Measurements from ENCODE around the gene RHAG. TPM values are rescaled to one million over a fixed set of nuclear protein-coding genes. Genes with fewer than 3 reads are reported as not detected.
"Not testable (repeated sequence)": the region's sequence is repeated elsewhere in the genome, so short reads cannot be mapped to it uniquely, and the experiment has no call there.

Gene RHAG
- not detected in 2 replicates for total RNA-seq

DNA sequence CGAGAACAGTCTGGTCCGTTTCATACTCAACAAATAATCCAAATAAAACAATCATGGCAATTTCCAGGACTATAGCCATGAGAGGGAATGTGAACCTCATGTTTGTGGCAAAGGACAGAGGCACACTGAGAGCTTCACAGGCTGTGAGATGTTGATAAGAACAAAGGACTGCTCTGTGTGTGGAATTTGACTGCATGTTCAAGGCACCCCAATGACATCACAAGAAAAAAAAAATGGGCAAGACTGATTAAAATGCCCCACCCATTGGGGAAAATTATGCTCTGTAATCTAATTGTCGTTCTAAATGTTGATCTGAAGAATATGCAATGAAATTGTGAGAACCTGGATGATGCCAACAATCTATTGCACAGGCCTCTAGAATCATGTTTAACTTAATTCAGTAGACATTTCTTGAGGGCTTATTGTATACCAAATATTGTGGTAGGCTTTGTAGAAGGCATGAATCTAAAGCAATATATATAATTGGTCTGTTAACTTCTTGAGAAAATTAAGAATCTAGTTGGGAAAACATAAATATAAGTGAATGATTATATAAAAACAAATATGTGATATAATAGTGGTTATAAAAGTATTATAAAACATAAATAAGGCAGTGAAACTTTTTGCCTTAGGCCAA is at the start of gene RHAG:
RHAG (minus strand) TSS at position 127 of the 637 bp plus-strand sequence; CDS start at position 100, 27 bp downstream.
- no peak for DNase-seq (ENCODE audit: low read depth, low spot score)

DNA sequence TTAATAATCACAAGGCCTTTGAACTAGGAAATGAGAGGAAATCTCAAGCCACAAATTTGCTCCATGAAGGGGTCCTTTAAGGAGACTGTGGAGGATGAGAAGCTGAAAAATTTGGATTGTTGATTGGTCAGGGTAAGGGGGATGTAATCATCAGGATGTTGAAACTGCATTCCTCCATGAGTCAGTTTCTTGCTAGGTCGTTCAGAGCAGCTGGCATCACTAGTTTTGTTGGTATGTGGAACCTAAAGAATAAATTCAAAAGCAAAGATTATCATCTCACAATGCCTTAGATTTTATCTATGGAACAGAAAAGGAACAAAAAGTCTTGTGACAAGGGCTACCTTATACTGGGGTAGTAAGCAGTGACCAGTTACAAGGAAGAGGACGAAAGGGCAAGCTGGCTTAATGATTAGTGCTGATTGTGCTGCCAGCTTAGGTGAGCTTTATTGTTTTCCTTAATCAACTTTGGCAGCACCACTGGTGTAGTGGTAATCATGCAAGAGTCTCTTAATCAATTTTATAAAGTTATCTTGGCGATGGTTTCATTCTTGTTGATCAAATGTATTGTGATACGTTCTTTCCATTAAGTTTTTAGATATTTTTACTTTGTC is 40.1 kb upstream of the RHAG start:
- DNase-seq (ENCODE audit: low read depth, low spot score): no peak

DNA sequence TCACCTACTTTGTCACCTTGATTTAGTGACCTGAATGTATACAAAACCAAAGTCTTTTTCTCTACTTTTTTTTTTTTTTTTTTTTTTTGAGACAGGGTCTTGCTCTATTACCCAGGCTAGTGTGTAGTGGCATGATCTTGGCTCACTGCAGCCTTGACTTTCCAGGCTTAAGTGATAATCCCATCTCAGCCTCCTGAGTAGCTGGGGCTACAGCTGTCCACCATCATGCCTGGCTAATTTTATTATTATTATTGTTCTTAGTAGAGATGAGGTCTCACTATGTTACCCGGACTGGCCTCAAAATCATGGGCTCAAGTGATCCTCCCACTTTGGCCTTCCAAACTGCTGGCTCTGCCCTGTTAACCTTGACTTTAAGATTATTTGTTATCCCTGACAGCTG is 39.2 kb upstream of the RHAG start:
- no peak for DNase-seq (ENCODE audit: low read depth, low spot score)

DNA sequence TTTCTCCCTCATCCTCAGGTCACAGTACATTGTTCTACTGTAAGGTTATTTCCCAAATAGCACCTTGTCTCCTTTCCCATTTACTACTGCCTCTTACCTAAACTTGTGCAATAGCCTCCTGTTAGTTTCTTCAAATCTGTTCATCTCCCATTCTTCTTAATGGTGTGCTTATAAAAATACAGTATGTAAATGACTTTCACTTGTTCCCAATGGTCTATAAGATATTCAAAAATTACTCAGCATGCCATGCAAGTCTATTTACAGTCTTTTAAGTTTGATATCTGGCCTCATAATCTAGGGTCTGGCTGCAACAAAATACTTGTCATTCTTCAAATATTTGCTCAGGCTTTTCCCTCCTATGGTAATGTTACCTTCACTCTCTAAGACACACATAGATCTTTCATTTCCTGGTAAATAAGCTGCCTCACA is 31.5 kb upstream of the RHAG start:
- DNase-seq (ENCODE audit: low read depth, low spot score): no peak

DNA sequence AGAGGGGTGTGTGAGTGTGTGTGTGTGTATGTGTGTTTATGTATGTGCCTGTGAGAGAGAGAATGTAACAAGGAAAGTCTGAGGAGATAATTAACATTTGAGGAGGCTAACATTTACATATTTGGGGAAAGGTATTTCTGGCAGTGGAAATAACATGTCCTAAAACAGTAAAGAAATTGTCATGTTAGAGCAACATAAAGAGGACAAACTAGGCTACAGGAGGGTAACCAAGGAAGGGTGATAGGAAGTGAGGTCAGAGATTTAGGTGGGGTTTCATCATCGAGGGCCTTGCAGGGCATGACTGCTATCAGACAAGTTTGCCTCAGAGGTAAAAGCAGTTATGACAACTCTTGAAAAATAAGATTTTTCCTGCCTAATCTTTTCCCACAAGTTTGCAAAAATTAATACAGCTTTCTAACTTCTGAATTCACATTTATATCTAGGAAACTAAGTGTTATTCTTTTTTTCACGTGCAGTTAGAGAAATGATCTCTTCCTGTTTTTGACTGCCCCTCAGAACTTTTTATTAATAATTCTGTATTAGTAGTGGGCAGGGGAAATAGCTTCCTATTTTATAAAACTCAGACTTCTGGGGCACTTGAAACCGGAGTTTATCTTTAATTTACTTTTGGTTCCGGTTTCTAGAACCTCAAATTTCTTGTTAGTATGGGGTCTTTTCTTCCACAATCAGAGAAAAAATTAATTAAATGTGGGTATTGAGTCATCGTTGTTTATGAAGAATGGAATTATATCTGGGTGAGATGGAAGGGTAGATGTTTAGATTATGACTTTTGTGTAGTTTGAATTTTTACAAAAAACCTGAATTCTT is 30.5 kb upstream of the RHAG start:
- DNase-seq (ENCODE audit: low read depth, low spot score): no peak

DNA sequence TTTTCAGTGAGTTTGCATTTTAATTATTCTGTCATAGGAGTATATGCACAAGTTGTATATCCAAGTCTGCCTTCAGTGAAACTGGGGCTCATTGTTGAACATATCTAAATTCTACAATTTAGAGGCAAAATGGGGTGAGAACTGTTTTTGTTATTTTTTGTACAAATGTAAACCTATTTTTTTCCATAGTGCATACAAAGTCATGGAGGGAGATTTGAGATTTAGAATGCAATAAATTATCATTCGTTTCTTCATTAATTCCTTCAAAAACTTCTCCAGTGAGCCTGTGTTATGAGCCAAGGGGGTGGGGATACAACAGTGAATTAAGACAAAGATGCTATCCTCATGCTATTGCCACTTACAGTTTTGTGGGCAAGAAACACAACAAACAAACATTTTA is 29.8 kb upstream of the RHAG start:
- DNase-seq (ENCODE audit: low read depth, low spot score): no peak

DNA sequence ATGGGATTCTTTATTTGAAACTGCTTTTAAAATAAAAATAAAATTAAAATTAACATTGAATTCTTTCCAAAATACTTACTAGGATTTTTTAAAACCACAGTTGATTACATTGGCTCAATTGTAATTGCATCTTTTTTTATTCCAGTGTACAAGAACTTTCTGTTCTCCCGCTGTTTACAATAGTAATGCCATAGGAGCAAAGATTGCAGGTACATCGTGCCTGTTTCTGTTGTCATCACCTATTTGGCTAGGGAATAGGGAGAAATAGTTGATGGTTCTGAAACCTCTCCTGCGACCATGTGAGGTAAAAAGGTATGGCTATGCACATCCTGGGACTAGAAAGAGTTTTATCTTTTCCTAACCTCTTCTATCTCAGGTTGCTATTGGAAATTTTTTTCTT is 28.2 kb upstream of the RHAG start:
- no peak for DNase-seq (ENCODE audit: low read depth, low spot score)

DNA sequence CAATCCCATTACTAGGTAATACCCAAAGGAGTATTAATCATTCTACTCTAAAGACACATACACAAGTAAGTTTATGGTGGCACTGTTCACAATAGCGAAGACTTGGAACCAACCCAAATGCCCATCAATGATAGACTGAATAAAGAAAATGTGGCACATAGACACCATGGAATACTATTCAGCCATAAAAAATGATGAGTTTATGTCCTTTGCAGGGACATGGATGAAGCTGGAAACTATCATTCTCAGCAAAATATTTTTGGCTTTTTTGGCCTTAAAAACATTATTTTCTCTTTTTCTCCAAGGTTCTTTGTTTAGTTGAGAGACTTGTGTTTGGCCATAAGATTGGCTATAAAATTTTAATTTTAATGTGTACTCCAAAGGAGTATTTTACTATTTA is 27.4 kb upstream of the RHAG start:
- not testable (repeated sequence) for DNase-seq (ENCODE audit: low read depth, low spot score)

DNA sequence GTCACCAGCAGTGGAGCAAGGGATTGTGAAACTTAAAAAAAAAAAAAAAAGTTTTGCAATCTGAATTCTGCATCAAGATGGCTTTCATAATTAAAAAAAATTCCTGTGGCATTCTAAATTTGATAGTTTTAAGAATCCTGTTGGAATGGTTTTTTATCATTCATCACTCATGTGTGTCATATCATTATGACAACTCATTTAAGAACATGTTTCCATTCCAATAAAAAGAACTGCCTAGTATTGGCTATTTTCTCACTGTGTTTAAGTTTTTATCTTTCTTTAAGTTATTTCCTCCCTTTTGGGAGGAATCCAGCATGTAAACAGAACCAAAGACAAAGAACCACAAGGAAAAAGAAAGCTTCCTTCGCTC is 26.2 kb upstream of the RHAG start:
- no peak for DNase-seq (ENCODE audit: low read depth, low spot score)

DNA sequence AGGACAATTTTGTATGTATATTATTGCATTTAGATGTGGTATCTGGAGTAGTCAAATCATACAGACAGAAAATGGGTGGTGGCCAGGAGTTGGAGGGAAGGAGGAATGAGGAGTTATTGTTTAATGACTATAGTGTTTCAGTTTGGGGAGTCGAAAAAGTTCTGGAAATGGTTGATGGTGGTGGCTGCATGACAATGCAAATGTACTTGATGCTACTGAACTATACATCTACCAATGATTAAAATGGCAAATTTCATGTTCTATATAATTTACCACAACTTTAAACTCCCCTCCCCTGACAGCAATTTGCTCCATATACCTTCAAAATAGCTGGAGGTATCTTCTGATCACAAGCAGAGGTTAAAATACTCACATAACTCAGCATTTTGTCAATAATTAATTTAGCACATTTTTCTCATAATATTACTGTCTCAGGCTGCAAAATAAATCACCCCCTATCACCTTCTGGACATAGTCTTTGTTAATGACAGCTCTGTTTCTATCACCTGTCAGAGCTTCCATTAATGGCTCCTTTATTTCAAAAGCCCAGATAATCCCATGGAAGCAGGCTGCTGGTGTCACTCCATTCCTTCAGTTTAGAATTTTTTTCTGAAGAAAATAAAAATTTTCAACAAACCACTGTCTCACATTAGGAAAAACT is 25.7 kb upstream of the RHAG start:
- DNase-seq (ENCODE audit: low read depth, low spot score): no peak

DNA sequence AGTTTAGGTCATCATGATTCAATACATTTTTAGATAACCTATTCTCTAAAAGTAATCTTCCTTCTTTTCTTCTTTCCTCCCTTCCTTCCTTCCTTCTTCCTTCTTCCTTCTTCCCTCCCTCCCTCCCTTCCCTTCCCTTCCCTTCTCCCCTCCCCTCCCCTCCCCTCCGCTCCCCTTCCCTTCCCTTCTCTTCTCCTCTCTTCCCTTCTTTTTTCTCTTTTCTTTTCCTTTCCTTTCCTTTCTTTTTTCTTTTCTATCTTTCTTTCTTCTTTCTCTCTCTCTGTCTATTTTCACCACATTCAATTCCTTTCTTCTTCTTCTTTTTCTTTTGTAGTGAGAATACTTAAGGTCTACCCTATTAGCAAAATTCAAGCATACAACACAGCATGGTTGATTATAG is 17.3 kb upstream of the RHAG start:
- no peak for DNase-seq (ENCODE audit: low read depth, low spot score)

DNA sequence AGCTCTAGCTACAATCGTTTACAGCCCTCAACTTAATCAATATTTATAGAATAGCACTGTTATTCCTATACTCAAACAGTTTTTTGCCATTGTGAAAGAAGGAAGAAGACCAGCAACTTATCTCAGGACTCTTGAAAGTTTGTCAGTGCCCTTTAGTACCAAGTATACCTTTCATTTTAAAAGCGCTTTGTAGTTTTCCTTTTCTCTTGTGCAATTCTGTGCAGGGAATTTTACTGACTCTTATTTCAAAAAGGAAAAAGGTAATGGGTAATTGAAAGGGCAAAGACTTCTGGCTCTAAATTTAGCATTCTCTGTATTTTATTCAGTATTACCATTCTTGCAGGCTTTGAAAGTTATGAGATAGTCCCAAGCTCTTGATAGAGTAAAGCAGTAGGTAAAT is 16.8 kb upstream of the RHAG start:
- no peak for DNase-seq (ENCODE audit: low read depth, low spot score)

DNA sequence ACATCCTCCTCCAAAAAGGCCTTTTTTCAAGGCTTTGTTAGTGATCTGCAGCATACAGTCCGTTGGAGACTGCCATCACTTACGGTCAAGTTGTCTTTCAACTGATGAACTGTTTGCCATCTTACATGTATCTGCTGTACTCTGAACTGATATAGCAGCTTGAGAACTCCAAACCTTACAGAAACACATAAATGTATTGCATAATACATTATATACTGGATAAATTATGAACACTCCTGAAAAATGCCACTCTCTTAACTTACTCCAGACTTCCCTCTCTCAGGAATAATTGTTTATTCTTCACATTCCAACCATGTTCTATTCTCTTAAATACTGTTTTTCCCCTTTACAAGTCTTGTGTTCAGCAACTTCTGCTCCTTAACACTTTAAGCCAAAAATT is 14.6 kb upstream of the RHAG start:
- no peak for DNase-seq (ENCODE audit: low read depth, low spot score)

DNA sequence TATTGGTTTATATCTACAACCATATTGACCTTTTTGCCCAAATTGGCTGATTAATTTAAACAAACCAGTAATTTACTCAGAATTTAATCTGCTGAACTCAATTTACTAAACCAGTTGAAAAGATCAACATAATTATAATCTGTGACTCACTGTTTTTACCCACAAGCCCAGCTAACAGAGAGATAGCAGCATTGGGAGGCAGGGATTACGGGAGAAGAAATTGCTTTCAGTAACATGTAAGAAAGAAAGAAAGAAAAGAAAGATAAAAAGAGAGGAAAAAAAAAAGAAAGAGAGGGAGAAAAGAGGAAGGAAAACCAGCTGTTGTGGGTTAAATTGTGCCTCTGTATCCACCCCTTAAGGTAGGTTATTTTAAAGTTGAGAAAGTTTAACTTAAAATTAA is 13.3 kb upstream of the RHAG start:
- DNase-seq (ENCODE audit: low read depth, low spot score): no peak

DNA sequence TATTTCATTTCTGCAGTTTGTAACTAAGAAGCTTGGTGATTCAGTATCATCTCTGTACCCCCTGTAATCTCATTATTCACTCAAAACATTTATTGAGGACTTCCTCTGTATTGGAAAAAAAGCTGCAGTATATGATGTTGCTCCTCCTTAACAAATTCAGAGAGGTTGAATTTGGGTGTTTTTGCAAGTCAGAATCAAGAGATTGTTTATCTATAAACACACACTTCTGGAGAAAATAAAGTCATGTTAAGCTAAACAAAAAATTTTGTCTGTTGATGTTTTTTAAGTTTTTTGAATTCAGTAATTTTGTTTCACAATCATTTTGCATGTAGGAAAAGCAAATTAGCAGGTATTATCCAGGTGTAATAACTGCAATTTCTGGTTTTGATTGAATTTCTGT is 11.4 kb upstream of the RHAG start:
- no peak for DNase-seq (ENCODE audit: low read depth, low spot score)

DNA sequence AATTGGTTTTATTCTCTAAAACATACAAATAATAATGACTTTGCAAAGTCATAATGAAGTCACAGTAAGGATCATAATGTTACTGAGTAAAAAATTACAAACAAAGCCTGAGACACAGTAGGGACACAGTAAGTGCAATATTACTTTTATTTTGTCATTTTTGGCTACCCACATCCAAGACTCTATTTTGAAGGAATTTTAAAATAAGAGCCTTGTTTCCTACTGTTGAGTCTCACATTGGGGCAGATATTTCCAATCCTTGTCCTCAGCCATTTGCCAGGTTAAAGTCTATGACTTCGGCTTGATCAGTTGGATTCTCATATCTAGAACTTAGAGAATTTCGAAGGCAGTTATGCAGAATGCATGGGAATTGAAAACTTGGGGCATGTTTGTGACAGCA is 10.8 kb upstream of the RHAG start:
- no peak for DNase-seq (ENCODE audit: low read depth, low spot score)

DNA sequence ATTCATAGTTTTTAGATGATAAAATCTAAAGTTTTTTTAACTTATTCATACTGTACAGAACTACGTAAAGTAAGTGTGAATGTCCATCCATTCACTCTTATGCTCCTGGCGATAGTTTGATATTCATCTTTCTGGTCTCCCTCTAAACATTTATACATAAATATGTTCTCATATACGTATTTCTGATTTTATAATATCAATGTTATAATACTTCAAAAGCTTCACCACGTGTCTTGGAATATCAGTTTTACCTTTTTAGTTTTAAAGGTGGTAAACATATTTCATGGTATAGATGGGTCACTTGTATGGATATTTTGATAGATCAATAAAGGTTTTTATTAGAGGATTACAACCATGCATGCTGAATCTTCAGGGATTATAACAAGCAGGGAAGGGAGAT is 10.3 kb upstream of the RHAG start:
- no peak for DNase-seq (ENCODE audit: low read depth, low spot score)

DNA sequence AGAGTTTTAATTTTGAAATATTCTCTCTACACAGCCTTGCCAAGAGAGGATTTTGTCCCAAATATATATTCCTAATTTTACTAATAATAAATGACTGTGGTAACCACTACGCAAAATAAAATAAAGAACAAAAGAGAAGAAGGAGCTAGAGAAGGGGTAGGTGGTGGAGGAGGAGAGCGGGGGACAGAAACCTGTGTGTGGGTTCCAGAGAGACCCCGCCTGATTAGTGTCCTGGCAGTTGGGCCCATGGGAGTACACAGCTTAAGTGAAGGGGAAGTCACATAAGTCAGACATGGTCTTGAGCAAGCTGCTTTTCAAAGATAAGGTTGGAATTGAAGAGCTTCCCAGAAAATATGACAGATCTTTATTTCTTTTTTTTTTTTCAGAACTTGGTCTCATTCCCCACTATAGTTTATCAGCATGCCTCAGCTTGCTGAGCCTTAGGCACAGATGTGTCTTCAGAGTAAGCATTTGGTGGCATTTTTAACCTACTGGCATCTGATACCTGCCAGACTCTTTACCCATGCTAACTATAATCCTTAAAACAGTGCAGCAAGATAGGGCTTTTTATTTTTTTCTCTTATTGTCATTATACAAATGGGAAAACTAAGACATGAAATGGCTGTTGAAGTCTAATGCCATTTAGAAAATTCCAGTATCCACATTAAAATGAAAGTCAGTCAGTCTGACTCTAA is 9.6 kb upstream of the RHAG start:
- no peak for DNase-seq (ENCODE audit: low read depth, low spot score)

DNA sequence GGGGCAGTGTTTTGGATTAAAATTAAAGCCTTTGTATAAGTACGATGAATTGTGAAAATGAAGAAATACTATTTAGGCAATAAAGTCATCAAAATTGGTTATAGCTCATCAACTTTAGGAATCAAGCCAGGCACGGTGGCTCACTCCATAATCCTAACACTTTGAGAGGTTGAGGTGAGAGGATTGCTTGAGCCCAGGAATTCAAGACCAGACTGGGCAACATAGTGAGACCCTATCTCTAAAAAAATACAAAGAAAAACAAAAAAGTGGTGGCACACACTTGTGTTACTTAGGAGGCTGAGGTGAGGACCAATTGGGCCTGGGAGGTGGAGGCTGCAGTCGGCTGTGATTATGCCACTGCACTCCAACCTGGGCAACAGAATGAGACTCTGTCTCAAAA is 8.5 kb upstream of the RHAG start:
- no peak for DNase-seq (ENCODE audit: low read depth, low spot score)

DNA sequence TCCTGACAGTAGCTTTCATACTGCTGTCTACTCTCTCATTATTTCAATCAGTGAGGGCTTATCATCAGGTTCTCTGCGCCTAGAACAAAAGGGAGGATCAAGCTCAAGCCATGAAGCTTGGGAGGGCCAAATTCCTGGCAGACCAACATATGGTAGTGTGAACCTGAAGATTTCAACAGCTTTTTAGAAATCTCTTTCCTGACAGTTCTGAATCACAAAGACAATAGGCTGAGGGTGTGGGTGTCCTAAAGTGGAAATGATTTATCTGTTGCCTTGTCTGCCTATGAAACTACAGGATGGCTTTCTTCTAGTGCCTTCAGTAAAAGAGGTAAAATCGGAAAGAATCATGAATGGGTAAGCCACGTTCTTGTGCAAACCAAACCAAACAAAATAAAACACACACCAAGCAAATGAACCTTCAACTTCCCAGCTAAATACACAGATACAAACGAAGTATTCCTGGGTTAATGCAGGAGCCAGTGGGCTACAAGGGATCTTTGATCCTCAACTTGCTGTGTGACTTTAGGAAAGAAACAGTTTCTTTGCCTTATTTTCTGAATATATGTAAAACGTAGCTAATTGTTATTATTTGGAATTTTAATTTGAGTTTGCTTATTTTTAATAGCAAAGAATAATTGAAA is 2.7 kb upstream of the RHAG start:
- no peak for DNase-seq (ENCODE audit: low read depth, low spot score)

DNA sequence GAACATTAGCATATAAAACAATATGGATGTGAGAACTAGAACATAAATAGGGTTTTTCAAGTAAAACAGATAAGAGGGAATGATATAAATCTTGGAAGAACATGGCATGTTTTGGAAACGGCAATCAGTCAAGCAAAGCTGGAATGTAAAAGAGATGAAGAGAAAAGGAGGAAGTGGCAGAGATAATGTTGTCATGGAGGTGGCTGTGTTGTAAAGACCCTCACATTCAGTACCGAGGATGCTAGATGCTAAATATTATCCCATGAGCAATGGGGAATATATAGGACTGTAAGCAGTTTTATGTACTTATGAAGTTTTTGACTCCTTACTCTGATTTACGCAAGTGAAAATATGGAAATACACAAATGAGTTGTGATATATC is 702 bp upstream of the RHAG start:
- no peak for DNase-seq (ENCODE audit: low read depth, low spot score)

Measured in pulmonary artery endothelial cell (primary cell).